NOMO-1 treated with dmso at 0.1 percent for 144 hours (cell line): Measurements from ENCODE around the gene BMPR2.
"Not testable (repeated sequence)": the region's sequence is repeated elsewhere in the genome, so short reads cannot be mapped to it uniquely, and the experiment has no call there.

Source experiments
- DNase-seq: peaks from one replicate; lab custom pipeline; 2025; ENCODE audit not compliant: unreplicated experiment; lab: John Stamatoyannopoulos, UW

The BMPR2 gene

GRCh38 chr2:202378662-202379358 is 2.7 kb downstream of the BMPR2 start:
- DNase-seq = no peak

- no peak for DNase-seq
Observed at GRCh38 chr2:202382684-202383083, 6.6 kb downstream of the BMPR2 start.

DNA sequence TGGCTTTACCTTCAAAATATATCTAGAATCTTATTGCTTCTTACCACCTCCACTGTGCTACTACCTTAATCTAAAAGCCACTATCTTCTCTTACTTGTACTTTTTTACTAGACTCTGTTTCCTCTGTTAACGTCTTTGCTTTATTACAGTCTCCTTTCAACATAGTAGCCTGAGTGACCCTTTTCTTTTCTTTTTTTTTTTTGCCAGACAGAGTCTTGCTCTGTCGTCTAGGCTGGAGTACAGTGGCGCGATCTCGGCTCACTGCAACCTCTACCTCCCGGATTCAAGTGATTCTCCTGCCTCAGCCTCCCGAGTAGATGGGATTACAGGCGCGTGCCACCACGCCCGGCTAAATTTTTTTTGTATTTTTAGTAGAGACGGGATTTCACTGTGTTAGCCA is 10.4 kb downstream of the BMPR2 start:
- not testable (repeated sequence) for DNase-seq

- DNase-seq = no peak
Observed at GRCh38 chr2:202387608-202388342, 11.6 kb downstream of the BMPR2 start.

DNA sequence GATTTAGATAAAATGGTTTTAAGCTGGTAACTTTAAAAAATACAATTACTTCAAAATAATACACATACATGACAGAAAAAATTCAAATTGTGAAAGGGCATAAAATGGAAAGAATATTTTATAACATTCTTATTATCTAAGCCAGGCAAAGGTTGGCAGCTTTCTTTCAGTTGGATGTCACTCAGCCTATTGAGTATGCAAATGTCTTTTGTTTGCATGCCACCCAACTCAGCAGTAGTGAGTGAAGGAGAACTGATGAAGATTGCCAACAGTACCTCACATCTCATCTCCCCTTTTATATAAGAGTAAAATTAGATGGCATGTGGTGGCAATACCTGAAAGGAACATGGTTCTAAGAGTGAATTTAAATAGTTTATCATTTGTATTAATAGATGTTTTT is 24.8 kb downstream of the BMPR2 start:
- DNase-seq = no peak

DNA sequence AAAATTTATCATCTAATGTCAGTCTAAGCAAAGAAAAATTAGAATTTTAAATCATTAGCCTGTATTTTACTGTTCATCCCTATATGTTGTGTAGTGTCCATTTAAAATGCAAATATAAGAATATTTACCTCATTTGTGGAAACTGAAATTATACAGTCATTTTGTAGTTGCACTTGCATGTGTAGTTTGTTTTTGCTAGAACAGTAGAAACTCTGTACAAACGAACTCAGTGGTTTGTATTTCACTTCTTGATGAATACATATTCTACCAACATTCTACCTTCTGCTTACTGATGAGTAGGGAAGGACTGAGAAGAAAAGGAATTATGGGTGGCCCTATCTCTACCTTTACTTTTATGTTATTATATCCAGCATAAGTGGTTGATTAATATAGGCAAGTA is 29.7 kb downstream of the BMPR2 start:
- DNase-seq = no peak

- no peak for DNase-seq
Observed at GRCh38 chr2:202406445-202406978, 30.4 kb downstream of the BMPR2 start.

DNA sequence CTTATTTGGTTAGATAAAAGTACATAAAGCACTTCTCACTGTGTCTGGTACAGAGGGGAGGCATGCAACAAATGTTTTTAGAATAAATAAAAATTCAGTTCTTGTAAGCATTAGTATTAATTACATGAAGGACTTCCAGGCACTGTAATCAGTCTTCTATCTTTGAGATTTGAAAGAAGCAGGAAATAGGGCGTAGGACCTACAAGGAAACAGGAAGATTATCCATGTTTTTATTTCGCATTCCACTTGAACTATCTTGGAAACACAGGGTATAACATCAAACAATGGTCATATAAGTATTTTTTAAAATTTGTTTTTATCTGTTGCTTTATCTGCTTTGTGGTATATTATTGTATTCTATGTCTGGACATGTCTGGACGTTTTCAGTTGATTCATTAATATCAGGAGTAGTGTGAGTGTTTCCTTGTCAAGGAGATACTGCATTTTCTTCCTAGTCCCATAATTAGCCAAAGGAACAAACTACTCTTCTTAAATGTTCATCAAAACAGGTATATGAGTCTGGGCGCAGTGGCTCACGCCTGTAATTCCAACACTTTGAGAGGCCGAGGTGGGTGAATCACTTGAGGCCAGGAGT is 32.5 kb downstream of the BMPR2 start:
- DNase-seq = no peak

- no peak for DNase-seq
Observed at GRCh38 chr2:202410092-202410491, 34.0 kb downstream of the BMPR2 start.

DNA sequence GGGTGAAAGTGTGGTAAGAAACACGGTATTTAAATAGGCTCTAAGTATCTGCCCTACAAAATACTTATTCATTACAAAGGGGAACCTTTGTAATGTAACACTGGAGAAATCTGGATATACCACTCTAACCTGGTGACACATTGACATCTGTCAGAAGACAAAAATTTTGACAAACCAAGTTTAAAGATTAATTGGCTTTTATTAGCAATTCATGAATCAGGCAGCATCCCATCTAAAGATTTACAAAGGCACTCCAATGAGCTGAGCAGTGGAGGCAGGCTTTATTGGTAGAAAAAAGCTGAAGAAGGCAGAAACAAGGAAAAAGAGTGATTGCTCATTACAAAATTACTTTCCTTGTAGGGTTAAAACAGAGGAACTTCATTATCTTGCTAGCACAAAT is 35.0 kb downstream of the BMPR2 start:
- DNase-seq = no peak

GRCh38 chr2:202418027-202418426 is 41.9 kb downstream of the BMPR2 start:
- DNase-seq = no peak

- no peak for DNase-seq
Observed at GRCh38 chr2:202418511-202418910, 42.4 kb downstream of the BMPR2 start.

DNA sequence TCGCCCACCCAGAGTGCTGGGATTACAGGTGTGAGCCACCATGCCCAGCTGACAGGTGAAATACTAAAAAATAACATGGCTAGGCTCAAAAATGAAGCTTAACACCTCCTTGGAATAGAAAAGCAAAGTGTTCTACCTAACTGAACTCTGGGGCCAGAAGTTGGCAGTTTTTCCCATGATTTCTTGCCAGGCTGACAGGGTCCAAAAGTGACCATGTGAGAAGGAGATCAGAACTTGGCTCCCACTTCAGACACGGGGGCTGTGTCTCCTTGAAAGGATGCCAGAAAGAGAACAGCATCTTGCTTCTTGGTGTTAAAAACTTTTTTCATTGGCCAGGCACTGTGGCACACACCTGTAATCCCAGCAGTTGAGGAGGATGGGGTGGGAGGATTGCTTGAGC is 47.0 kb downstream of the BMPR2 start:
- DNase-seq = no peak

DNA sequence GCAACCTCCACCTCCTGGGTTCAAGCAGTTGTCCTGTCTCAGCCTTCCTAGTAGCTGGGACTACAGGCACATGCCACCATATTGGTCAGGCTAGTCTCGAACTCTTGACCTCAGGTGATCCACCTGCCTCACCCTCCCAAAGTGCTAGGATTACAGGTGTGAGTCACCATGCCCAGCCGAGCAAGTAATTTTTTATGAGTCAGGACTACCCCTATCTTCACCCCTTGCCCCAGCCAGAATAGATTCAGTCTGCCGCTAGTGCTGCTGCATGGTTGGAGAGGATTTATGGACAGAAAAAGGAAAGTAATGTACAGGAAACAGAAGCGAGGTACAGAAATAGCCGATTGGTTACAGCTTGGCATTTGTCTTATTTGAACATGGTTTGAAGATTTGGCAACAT is 48.9 kb downstream of the BMPR2 start:
- no peak for DNase-seq

DNA sequence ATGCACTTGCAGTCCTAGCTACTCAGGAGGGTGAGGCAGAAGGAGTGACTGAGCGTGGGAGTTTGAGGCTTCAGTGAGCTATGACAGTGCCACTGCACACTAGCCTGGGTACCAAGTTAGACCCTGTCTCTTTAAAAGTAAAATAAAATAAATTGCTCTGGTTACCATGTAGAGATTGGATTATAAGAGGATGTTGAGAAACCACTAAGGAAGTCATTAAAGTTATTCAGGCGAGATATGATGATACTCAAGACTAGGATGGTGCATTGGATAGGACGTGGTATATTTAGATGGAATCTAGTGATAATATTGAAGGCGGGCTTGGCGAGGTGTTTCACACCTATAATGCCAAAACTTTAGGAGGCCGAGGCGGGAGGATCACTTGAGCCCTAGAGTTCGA is 50.6 kb downstream of the BMPR2 start:
- DNase-seq = no peak

- DNase-seq = no peak
Observed at GRCh38 chr2:202429164-202429980, 53.2 kb downstream of the BMPR2 start.

DNA sequence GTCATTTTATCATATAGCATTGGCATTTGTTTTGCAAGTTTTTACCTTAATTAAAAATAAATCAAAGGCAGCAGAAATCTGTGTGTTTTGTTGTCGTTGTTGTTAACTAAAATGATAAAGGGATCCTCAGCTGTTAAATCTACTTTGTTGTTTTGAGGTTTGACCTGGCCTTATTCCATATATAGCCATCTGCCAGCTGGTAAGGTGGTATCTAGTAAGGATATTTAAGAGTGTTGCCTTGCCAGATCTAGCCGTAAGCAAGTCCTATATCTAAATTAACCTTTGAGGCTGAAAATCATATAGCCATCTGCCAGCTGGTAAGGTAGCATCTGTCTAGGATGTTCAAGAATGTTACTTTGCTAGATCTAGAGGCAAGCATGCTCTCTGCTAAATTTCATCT is 56.6 kb downstream of the BMPR2 start:
- DNase-seq = no peak

DNA sequence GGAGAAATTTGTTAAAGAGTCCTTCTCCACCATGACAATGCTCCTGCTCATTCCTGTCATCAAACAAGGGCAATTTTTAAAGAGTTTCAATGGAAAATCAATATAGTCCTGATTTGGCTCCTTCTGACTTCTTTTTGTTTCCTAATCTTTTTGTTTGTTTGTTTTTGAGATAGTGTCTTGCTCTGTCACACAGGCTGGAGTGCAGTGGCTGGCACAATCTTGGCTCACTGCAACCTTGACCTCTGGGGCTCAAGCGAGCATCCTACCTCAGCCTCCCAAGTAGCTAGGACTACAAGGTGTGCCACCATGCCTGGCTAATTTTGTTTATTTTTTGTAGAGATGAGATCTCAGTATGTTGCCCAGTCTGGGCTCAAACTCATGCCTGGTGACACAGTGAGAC is 58.3 kb downstream of the BMPR2 start:
- no peak for DNase-seq

- no peak for DNase-seq
Observed at GRCh38 chr2:202436626-202437025, 60.5 kb downstream of the BMPR2 start.

DNA sequence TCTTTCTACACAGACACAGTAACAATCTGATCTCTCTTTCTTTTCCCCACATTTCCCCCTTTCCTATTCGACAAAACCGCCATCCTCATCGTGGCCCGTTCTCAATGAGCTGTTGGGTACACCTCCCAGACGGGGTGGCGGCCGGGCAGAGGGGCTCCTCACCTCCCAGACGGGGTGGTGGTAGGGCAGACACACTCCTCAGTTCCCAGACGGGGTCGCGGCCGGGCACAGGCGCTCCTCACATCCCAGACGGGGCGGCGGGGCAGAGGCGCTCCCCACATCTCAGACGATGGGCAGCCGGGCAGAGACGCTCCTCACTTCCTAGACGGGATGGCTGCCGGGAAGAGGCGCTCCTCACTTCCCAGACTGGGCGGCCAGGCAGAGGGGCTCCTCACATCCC is 64.0 kb downstream of the BMPR2 start:
- DNase-seq = not testable (repeated sequence)

DNA sequence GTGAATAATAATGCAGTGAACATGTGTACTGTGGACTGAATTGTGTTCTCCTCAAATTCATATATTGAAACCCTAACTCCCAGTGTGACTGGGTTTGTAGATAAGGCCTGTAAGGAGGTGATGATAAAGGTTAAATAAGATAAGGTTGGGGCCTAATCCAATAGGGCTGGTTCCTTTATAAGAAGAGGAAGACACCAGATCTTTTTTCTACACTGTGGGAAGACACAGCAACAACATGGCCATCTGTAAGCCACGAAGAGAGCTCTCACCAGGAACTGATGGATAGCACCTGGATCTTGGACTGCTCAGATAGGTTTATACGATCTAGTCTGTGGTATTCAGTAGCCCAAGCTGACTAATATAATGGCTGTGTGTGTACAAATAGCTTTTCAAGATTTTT is 66.8 kb downstream of the BMPR2 start:
- no peak for DNase-seq
